ENCODE data around the gene YWHAB.
"Not testable (repeated sequence)": the region's sequence is repeated elsewhere in the genome, so short reads cannot be mapped to it uniquely, and the experiment has no call there.

The YWHAB gene

DNA sequence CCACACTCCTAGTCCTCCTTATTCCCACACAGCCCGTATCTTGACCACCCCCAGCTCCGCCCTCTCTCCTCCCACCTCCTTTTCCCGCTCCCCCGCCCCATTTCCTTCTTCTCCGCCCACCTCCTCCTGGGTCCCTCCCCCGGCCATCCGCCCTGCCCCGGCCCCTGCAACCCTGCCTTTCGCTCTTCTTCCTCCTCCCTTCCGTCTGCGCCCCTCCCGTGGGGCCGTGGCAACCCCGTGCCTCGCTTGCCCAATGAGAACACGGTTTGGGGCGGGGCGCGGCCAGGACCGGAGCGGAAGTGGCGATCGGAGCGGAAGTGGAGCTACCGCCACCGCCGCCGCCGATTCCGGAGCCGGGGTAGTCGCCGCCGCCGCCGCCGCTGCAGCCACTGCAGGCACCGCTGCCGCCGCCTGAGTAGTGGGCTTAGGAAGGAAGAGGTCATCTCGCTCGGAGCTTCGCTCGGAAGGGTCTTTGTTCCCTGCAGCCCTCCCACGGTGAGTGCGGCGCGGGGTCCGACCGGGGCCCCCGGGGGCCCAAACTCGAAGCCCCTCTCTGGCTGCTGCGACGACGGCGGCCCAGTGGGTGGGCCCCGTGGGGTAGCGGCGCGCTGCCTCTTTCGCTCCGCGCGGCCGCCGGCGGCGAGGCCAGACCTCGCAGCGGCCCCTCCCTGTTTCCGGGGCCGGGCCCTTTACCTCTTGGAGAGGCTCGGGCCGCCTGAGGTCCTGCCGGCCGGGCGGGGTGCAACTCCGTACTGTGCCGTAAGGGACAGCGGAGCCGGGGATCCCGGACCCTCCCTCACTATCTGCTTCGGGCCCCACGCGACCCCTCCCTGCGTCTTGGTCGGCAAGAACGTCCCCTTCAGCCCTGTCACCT lies at the start of gene YWHAB:
YWHAB (plus strand) TSS at position 314 of the 874 bp plus-strand sequence. CDS start 15,829 bp downstream, outside the sequence.
- peak; percentile 98 to 99 for DNase-seq

DNA sequence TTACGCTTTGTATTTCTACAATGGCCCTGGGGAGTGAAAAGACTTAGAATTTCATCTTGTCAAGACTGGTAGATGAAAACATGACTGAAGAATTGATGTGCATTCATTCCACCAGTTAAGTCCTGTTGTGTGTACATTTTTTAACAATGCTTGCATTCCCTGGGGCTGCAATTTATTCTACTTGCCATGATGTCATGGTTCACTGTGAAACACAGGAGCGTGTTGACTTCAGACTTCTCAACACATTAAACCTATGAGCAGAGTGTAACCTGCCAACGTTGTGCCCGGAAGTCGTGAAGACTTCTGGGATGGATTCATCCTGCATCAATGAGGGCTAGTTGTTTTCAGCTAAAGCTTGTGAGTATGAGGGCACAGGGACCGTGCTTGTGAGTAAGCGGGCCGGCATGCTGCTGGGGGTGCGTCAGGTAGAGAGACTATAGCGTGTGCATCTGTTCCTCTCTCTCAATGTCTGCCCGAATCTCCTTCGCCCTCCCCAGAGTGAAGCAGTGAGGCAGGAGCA lies 48.8 kb upstream of the YWHAB start:
- no peak for DNase-seq

DNA sequence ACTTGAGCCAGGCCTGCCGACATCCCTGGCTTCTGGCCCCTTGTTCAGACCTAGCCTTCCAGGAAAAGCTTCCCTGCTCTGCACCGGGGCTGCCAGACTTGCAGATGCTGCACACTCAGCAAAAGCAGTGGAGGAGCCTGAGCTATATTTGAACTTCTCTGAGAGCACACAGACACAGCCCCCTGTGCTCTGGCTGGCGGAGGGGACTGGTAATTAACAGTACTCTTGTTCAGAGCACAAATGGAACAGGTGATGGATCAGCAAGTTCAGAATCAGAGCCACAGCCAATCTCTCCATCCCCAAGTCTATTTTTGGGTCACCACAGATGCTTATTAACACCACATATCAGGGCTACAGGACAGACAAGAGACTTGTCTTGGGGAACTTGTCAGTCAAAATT lies 47.6 kb upstream of the YWHAB start:
- no peak for DNase-seq

DNA sequence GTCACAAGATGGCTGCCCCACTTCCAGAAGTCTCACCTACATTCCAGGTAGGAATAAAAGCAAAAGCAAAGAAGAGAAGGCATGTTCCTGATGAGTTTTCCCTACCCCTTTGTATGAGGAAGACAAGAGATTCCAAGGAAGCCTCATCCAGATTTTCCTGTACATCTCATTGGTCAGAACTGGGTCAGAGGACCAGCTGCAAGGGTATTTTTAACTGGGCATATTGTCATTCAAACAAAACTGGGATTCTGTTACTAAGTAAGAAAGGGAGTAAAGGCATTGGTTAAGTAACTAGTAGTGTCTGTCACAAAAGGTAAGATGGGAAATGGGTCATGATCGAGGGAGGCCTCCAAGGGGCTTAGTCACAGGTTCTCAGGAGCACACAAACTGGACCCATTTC lies 47.0 kb upstream of the YWHAB start:
- DNase-seq = no peak

DNA sequence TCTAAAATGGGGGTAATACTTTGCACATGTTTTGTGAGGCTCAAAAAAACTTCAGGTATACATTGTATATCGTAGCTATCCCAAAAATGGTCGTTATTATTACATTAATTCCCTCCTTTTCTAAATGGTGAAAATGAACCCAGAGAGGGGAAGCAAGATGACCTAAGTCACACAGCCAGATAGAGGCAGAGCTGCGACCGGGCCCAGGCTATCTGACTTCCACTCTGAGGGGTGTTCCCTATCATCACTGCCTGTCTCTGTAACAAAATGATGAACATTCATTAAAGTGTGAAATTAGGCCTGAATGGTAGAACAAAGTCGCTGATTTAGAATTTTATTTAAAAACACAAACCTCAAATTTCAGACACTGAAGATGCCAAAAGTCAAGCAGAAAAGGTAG lies 46.0 kb upstream of the YWHAB start:
- DNase-seq = no peak

DNA sequence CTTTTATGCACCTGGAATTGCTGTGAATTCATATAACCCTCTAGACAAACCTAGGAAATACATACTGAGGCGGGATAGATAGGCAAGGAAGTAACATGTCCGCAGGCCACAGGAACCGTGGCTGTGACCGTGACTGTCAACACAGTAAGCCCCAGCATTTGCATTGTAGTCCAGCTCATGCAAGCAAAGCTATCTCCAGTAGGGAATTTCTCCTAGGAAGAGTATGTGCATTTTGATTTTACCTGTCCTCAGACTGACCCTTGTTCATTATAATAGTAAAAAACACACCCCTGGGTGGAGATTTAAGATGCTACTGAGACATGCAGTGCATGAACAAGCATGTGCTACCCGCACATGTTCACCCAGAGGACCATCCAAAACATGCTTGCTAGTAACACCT lies 44.7 kb upstream of the YWHAB start:
- DNase-seq = no peak

DNA sequence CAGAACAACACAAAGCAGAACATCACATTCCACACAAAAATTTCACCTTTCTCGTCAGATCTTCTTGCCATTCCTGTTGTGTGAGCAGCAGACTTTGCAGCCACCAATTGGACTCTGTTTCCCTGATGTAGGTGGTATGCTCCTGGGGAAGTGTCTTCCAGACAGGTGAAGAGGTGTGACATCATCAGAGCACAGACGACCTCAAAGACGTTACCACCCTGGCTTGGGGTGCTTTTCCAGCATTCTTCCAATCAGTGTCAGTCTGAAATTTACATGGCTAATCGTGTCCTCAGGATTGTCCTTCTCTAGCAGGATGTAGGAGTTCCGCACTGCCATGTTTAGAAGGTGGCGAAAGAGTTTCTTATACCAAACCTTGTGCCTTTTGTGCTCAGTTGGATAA lies 43.5 kb upstream of the YWHAB start:
- no peak for DNase-seq

DNA sequence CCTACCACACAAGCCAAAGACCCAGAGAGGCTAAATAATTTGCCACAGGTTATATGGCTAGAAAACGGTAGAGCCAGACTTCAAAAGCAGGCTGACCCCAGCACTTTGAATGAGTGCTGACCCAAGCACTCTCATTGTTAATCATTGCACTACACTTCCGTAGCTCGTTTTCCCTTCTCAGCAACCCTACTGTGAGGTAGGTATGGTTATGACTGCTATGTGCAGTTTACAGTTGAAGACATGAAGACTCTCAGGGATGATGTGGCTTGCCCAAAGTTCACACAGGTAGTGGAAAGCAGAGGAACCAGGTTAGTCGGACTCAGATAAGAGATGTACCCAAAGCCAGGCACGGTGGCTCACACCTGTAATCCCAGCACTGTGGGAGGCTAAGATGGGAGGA lies 41.6 kb upstream of the YWHAB start:
- DNase-seq = no peak

DNA sequence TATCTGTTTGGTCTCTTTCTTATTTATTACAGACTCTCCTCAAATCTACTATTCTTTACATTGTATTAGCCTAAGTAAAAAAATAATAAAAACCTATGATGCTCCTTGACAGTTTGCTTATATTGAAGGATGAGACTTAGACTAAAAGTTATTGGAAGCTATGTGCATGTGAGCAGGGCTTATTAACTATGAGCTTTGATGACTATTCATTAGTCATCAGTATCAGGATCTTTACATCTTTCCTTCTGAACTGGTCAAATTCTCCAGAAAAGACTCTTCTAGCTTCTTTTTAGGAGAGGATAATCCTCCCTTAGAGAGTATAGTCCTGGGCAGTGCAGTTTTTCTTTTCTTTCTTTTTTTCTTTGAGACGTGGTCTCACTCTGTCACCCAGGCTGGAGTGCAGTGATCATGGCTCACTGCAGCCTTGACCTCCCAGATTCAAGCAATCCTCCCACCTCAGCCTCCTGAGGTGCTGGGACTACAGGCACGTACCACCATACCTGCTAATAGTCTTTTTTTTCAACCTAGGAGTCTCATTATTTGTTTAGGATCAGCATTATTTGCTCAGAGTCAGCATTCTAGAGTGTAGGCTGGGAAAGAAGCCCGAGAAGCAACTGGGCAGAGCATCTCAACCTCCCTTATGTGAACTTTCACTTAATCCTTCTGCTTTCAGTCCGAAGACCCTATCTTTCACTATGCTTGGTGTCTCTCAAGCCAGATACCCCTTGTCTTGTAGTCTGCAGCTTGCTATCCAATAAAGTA lies 37.1 kb upstream of the YWHAB start:
- DNase-seq = no peak

DNA sequence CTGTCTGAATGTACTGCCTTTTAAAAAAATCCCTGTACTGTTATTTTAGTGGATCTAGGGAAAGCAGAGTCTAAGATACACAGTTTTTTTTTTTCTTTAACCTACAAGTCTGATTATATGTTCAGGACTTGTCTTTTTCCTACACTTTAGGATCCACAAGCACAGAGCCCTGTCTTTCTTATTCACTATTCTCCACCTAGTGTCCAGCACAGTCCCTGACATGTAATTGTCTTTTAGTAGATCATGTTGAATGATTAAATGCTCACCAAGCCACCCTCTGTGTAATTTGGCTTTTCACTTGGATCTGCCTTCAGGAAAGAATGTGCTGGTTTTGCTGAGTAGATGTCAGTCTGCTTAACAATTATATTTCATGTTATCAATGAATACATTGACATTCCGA lies 35.8 kb upstream of the YWHAB start:
- DNase-seq = no peak

DNA sequence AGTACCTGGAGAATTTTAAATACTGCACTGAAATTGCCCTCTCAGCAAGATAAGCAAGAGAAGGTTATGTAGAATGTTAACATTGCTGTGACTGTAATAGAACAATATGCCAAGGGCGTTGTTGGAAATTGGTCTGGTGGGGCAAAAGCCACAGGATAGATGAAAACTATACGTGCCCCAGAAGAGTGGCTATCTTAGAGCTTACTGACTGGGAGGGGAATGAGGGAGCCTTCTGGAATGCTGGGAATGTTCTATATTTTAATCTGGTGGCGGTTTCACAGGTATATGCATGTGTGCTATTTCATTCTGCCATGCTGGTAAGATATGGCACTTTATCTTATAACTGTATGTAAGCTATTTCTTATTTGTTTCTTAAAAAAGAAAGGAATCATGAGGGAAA lies 35.2 kb upstream of the YWHAB start:
- DNase-seq = no peak

DNA sequence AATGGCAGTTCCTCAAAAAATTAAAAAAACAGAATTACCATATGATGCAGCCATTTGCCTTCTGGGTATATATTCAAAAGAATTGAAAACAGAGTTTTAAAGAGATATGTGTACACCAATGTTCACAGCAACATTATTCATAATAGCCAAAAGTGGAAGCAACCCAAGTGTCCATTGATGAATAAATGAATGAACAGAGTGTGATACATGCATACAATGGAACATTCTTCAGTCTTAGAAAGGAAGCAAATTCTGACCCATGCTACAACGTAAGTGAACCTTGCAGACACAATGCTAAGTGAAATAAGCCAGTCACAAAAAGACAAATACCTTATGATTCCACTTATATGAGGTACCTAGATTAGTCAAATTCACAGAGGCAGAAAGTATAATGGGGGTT lies 34.7 kb upstream of the YWHAB start:
- no peak for DNase-seq

DNA sequence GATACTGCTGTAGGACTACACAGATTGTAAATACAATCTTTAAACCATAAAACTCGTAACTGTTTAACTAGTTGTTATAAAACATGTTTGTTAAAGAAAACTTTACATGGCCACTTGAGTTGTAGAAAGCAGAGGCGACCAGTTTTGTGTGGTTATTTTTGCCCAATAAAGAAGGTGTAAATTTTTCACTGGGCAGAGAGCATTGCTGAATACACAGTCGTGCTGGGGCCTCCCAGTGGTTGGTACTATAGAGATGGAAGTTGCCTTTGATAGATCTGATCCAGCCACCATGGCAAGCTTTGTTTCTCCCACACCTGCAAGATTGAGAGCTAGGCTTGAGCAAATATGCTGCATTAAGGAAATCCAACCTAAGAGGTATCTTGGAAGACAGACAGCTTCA lies 34.0 kb upstream of the YWHAB start:
- DNase-seq = no peak

DNA sequence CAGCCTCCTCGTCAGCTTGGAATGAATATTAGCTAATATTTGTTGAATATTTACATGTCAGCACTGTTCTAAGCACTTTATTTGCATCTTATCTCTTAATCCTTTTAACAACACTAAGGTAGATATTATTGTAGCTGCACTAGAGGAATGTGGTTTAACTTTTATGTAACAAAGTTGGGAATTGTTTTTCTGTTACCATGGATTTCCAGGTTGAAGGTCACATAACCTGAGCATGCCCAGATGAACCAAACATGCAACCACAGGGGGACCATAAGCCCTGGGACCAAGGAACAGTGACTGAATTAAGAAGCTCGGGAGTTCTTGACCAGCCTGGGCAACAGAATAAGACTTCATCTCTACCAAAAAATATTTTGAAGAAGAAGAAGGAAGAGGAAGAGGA lies 29.1 kb upstream of the YWHAB start:
- DNase-seq = no peak

DNA sequence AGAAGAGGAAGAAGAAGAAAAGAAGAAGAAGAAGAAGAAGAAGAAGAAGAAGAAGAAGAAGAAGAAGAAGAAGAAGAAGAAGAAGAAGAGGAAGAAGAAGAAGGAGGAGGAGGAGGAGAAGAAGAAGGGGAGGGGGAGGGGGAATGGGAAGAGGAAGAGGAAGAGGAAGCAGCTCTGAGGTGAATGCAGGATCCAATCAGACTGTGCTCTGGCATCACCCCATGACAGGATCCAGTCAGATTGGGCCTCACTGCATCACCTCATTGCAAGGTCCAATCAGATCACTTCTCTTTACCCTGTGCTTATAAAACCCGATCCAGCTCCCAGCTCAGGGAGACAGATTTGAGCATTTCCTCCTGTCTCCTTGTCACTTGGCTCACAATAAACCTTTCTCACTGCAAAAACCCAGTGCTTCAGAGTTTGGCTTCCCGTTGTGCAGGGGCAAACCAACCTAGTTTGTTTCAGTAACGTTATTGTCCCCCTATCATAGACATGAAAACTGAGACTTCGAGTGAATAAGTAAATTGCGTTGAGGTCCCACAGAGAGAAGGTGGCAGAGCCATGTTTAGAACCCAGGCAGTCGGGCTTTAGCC lies 28.6 kb upstream of the YWHAB start:
- no peak for DNase-seq

DNA sequence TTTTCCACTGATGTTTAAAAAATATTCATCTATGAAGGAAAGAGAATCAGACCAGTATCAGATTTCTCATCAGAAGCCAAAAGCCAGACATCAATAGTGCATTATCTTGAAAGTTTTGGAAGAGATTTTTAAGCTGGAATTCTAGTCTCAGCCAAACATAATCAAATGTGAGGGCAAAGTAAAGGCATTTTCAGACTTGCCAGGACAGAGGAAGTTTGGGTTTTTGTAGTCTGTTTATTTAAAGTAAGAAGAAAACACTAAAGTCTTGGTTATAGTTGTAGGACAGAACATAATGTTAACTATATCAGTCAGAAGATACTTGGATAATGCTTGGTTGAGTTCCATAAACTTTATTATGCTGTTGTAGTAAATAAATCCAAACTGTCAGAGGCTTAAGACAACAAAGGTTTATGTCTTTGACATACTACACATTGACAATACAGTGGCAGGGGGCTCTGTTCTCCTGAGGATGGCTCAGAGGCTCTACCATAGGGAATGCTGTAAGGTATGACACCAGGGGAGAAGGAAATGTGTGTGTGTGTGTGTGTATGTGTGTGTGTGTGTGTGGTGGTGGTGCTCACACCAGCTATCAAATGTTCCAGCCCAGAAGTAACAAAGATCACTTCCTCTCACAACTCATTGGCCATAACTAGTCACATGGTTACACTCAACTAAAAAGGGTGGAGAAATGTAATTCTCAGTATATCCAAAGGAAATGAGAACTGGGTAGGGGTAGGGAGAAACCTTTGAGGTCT lies 26.7 kb upstream of the YWHAB start:
- no peak for DNase-seq

DNA sequence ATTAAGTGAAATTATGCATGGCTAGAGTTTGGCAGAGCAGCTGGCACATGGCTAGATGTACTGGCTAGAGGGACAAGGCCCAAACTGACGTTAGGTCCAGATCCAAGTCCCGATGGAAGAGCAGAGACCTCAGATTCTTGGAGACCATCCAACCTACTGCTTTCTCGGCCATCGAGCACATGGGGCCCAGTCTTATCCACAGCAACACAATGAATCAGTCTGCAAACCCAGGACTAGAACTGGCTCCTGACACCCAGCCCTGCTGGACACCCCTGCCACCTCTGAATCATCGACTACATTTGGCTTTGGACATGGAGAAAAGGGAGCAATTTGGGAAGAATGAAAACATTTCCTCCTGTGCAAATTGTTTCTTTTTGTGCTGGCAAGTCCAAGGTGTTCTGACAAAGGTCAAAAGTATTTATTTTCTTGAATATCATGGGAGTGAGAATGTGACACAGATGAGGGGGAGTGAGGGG lies 23.9 kb upstream of the YWHAB start:
- DNase-seq = no peak

DNA sequence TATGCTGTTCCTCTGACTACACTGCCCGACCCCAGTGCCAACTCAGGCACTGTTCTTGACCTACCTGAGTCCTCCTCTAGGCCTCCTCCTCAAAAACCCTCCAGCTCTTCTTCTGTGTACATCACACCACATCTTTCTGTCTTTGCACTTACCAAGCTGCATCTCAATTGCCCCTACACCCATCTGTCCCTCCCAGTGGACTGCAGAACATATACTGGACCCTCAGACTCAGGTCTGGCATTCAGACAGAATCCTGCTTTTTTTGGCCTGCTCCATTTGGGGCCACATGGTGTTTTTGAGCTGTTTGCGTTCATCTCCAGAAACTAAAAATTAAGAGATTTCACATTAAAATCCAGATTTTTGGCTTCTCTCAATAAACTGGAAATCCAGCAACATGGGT lies 23.2 kb upstream of the YWHAB start:
- DNase-seq = no peak

DNA sequence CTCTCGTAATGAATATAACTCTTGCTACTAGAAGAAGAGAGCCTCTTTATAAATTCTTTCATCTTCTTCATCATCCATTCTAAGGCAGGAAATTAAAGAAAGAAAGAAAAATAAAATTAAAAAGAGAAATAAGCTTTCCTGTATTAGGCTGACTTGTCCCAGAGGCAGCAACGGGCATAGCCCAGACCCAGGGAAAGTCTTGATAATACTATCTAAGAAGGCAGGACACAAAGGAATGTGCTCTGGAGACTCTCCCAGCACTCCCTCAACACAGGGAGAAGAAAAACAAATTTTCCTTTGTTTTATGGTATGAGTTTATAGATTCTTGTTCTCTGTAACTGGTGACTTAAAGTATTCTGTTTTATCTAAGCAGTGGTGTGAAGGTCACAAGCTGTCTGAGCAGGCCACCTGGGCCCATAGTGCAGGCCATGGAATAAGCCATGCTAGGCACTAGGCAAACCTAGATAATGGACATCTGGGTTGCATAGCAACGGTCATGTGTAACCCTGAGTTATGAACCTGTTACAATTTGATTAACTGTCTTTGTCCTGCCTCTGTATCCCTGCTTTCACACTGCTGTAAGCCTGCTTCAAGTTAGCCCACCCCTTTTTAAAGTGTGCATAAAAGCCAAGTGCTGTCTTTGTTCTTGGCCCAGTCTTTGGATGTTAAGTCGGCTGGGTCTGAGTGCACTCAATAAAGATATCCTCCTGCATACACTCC lies 22.0 kb upstream of the YWHAB start:
- not testable (repeated sequence) for DNase-seq

DNA sequence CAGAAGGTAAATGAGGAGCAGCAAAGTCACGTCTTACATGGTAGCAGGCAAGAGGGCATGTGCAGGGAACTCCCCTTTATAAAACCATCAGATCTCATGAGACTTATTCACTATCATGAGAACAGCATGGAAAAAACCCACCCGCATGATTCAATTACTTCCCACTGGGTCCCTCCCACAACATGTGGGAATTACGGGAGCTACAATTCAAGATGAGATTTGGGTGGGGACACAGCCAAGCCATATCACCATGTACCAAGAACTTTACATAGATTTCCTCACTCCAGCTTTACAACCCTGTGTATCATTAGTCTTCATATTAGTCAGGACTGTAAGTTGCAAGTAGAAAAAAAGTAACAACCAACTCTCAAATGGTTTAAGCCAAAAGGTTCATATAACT lies 21.0 kb upstream of the YWHAB start:
- not testable (repeated sequence) for DNase-seq

DNA sequence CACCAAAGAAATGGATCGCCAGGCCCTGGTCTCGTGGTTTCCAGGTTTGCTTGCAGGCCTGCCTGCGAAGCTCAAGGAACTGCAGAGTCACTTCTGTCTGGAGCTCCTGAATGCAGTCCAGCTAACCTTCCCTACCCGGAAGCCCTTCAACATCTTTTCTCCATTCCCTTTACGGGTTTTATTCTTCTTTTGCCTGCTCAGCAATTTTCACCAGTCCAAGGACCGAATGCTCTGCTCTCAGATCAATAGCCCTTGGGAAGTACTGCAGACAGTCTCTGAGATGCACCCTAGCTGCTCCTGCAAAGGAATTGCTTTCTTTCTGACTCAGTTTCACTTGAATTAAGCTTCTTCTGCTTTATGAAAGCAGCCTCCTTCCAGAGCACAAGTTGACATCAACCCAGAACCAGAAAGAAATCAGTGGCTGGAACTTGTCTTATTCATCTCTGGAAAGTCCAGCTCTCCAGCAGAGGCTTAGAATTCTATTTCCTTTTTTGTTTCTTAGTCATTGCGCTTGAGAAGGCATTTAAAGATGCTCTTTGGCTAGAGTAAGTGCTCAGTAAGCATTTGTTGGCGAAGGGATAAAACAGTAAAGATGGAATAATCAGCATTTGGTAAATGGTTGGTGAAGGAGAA lies 18.7 kb upstream of the YWHAB start:
- DNase-seq = no peak

DNA sequence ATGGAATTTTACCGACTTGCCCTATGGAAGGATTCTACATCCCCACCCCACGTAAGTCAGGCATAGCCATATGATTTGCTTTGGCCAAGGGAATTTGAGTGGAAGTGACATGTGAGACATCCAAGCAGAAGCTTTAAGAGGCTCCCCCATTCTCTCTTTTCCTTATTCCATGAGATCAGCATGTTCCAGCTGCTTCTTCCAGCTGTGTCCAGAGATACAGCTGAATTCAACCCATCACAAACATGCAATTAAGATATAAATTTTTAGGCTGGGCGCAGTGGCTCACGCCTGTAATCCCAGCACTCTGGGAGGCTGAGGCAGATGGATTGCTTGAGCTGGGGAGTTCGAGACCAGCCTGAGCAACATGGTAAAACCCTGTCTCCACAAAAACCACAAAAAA lies 16.0 kb upstream of the YWHAB start:
- no peak for DNase-seq

Measured in stimulated activated CD4-positive, alpha-beta T cell treated with anti-CD3 and anti-CD28 coated beads, Interleukin-2, amount 100 ng/mL, for 24 hours (primary cell).